Cardiac muscle cell (in vitro differentiated cells and primary cell): ENCODE measurements around the gene ZC3H10. TPM values are rescaled to one million over a fixed set of nuclear protein-coding genes. Genes with fewer than 3 reads are reported as not detected.

Experiments used
- DNase-seq, 2 donors: peaks; one replicate each; pipeline versions ENCODE4 v3.0.0 to v3.0.0-alpha.2; 2010 to 2017; ENCODE audit warnings: low read depth in 1 of 2, low spot score in 1 of 2
- H3K27ac ChIP-seq: fragments of 200-600 bp; sonication (generic); 2 replicates; pipeline ENCODE4 v1.5.1; 2016
- H3K27me3 ChIP-seq: fragments of 200-600 bp; sonication (generic); 2 replicates; pipeline ENCODE4 v1.6.0; 2016; ENCODE audit warnings: control low read depth
- H3K36me3 ChIP-seq: fragments of 200-600 bp; sonication (generic); 2 replicates; pipeline ENCODE4 v1.5.1; 2016; ENCODE audit warnings: control low read depth
- H3K4me1 ChIP-seq: fragments of 200-600 bp; sonication (generic); 2 replicates; pipeline ENCODE4 v1.8.1; 2017; ENCODE audit warnings: low read depth, mild to moderate bottlenecking, mixed run types
- H3K4me3 ChIP-seq: fragments of 200-600 bp; sonication (generic); 2 replicates; pipeline ENCODE4 v1.5.1; 2016; ENCODE audit warnings: mild to moderate bottlenecking
- H3K9me3 ChIP-seq: fragments of 200-600 bp; sonication (generic); 2 replicates; pipeline ENCODE4 v1.5.1; 2017; ENCODE audit warnings: low read depth, mild to moderate bottlenecking, control low read depth
- CTCF ChIP-seq: IDR thresholded peaks from 2 replicates; pipeline ENCODE4 v1.5.1; 2012; ENCODE audit warnings: low read depth, mild to moderate bottlenecking, low read length
- polyA plus RNA-seq: library from polyadenylated mRNA; unstranded; fragments of >200 nt; fragmentation: Nextera tagmentation; extraction: Ambion mirVana; gene quantifications from 2 replicates; pipeline ENCODE4 v1.2.1, GENCODE V29; 2016
- total RNA-seq: library from RNA; depleted of rRNA; stranded (reverse); fragments of >200 nt; gene quantifications from 2 replicates; pipeline ENCODE4 v1.2.3, GENCODE V29; 2016

ZC3H10 gene
- total and polyA plus RNA-seq, 2 experiments from 2014 or later = 7.2 to 7.5 TPM

DNA sequence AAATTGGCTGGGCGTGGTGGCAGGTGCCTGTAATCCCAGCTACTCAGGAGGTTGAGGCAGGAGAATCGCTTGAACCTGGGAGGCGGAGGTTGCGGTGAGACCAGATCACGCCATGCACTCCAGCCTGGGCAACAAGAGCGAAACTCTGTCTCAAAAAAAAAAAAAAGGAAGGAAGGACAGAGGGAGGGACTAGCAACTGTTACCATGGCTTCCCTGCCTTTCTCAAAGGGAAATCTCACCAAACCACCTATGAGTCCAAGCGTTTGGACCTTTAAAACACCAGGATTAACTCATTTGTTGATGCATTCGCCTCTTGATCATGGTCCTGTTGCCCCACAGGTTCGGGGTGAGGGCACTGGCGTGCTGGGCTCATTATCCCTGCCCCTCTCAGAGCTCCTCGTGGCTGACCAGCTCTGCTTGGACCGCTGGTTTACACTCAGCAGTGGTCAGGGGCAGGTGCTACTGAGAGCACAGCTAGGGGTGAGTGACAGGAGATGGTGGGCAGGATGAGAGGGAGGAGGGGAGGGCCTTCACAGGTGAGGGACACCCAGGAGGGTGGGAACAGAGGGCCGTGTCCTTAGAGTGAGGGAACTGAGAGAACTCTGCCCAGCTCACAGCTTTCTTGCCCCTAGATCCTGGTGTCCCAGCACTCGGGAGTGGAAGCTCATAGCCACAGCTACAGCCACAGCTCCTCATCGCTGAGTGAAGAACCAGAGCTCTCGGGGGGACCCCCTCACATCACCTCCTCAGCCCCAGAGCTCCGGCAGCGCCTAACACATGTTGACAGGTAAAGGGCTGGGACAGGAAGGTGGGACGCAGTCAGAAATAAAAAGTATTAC, 24.1 kb downstream of the ZC3H10 start:
- no peaks in the 10 kb centered on the region for H3K27me3 ChIP-seq
- peaks cover 43% of the 10 kb centered on the region for H3K36me3 ChIP-seq
- H3K4me1 ChIP-seq = no peaks in the 10 kb centered on the region
- no peak overlapping the region for H3K27ac ChIP-seq
- H3K9me3 ChIP-seq = no peaks in the 10 kb centered on the region
- no peak overlapping the region for H3K4me3 ChIP-seq
- no peak for DNase-seq
- no peak for TF ChIP-seq CTCF

DNA sequence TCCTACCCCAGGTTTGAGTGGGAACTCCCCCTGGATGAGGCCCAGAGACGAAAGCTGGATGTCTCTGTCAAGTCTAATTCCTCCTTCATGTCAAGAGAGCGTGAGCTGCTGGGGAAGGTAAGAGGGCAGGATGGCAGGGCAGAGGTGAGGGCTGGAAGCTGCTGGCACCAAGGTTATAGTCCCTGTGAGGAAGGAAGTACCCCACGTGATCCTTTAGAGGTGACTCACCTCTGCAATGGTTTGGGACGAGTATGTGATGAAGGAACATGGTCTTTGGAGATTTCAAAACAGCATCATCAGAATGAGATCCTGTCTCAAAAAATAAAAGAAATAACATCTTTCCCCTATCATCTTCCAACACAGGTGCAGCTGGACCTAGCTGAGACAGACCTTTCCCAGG, 25.2 kb downstream of the ZC3H10 start:
- no peak for DNase-seq
- H3K4me3 ChIP-seq = no peak overlapping the region
- H3K4me1 ChIP-seq = no peaks in the 10 kb centered on the region
- no peaks in the 10 kb centered on the region for H3K27me3 ChIP-seq
- peaks cover 33% of the 10 kb centered on the region for H3K36me3 ChIP-seq
- H3K9me3 ChIP-seq = no peaks in the 10 kb centered on the region
- no peak for TF ChIP-seq CTCF
- no peak overlapping the region for H3K27ac ChIP-seq

GRCh38 chr12:56143870-56144269, 25.8 kb downstream of the ZC3H10 start:
- TF ChIP-seq CTCF = no peak
- Histone ChIP-seq H3K36me3 (peaks cover 28% of the 10 kb centered on the region), H3K27ac (no peak overlapping the region), H3K4me1 (no peaks in the 10 kb centered on the region), H3K9me3 (no peaks in the 10 kb centered on the region), H3K4me3 (no peak overlapping the region), H3K27me3 (no peaks in the 10 kb centered on the region)
- no peak for DNase-seq

DNA sequence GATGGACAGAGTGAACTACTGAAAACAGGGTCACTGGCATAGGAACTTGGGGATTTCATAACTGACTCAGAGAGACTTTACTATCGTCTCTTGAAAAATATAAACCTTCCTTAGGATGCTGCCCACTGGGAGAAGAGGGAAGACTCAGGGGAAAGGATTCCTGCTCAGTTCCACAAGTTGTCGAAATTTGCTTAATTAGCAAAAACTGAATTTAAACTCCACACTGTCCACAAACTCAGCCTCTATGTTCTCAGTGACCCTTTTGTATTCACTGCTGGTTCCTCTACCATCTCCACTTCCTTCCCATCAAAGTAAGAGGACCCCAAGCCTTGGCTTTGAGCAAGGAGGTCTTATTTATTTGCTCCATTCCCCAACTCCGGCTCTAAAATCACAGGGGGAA, 27.2 kb downstream of the ZC3H10 start:
- H3K4me3 ChIP-seq = no peak overlapping the region
- H3K27ac ChIP-seq = no peak overlapping the region
- TF ChIP-seq CTCF = no peak
- H3K36me3 ChIP-seq = peaks cover 28% of the 10 kb centered on the region
- H3K27me3 ChIP-seq = no peaks in the 10 kb centered on the region
- no peaks in the 10 kb centered on the region for H3K4me1 ChIP-seq
- DNase-seq = no peak
- no peaks in the 10 kb centered on the region for H3K9me3 ChIP-seq

DNA sequence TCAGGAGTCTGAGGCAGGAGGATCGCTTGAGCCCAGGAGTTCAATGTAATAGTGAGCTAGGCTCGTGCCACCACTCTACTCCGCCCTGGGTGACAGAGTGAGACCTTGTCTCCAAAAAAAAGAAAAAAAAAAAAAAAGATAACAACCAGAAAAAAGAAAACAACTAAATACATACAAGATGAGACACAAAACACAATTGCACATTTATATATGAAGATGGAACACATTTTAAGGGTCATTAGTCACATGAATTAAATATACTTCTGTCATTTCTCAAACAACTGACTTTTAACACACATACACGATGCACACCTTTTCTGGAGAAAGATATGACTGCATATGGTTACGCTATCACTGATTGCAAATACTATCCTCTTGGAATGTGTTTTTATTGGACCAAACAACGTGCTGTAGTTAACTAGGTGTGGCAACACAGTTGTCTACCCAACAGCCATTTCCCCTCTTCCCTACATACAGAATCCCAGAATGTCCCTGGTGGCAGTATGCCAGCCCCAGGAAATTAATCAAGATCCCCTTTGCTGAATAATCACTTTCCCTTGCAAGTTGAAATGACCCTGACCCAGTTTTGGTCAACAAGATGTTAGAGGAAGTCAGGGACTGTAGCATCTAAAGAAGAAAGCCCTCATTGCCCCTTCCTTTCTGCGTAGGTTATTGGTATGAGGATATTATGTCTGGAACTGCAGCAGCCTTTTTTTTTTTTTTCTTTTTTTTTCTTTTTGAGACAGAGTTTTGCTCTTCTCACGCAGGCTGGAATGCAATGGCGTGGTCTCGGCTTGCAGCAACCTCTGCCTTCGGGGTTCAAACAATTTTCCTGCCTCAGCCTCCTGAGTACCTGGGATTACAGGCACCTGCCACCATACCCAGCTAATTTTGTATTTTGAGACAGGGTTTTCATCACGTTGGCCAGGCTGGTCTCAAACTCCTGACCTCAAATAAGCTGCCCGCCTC, 28.7 kb downstream of the ZC3H10 start:
- Histone ChIP-seq H3K27me3 (no peaks in the 10 kb centered on the region), H3K9me3 (no peaks in the 10 kb centered on the region), H3K4me1 (no peaks in the 10 kb centered on the region), H3K4me3 (no peak overlapping the region), H3K27ac (no peak overlapping the region), H3K36me3 (peaks cover 28% of the 10 kb centered on the region)
- peak in 1 of 2 donors; percentile 56 for DNase-seq
- TF ChIP-seq CTCF = no peak
